ENCODE results near the gene HCFC1. TPM values are rescaled to one million over a fixed set of nuclear protein-coding genes. Genes with fewer than 3 reads are reported as not detected.

HCFC1 gene
- total and polyA plus RNA-seq, 2 experiments from 2014 or later: 12.6 to 26.4 TPM

DNA sequence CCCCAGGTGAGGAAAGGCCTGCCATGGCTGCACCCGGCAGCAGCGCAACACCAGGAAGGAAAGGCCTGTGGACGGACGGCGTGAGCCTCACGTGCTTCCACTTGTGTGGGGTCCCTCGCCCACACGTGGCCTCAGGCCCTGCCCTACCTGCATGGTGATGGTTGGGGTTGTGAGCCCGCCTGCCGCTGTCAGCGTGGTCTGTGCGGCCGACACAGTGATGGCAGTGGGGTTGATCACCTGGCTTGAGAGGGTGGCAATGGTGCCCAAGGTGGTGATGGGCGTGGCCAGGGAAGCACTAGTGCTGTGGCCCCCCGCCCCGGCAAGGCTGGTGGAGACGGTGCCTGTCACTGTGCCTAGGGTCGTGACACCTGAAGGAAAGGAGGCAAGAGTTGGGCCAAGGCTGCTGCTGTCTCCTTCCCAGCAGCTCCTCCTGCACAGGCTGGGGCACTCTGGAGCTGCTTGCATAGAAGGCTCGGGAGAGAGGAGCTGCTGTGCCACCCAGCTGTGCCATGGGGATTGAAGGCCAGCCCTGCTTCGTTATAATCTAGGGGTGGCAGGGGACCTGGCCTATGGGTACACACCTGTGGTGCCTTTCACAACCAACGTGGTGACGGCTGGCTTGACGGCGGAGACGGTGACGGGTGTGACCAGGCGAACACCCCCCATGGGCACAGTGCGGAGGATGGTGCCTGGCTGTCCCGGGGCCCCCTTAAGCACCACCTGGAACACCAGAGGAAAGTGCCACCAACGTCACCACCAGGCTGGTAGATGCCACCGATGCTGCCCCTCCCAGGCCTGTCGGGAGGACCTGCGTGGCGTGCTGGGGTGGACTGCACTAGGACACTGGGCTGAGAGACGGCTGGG lies 15.3 kb downstream of the HCFC1 start:
- Histone ChIP-seq H3K9ac (no peak overlapping the region), H2AFZ (no peak overlapping the region), H3K27ac (no peak overlapping the region), H3K9me3 (ENCODE audit: low read depth) (no peaks in the 10 kb centered on the region), H4K20me1 (ENCODE audit: insufficient read depth) (no peaks in the 10 kb centered on the region), H3K4me1 (ENCODE audit: insufficient read depth) (no peaks in the 10 kb centered on the region), H3K79me2 (ENCODE audit: insufficient read depth) (no peaks in the 10 kb centered on the region), H3K9me2 (ENCODE audit: insufficient read depth) (no peaks in the 10 kb centered on the region), H3K4me3 (no peak overlapping the region), H3K4me2 (ENCODE audit: unreplicated experiment) (no peak overlapping the region), H3K27me3 (replicated peaks; ENCODE audit: insufficient read depth) (no peaks in the 10 kb centered on the region), H3K36me3 (ENCODE audit: low read depth) (no peaks in the 10 kb centered on the region; the same call in 1 of the 2 replicates), H3F3A (ENCODE audit: insufficient read depth) (no peaks in the 10 kb centered on the region)
- TF ChIP-seq EZH2phosphoT487 (IDR thresholded peaks at IDR 0.05; ENCODE audit: insufficient read depth, low read depth): no peak
- TF ChIP-seq EZH2 (IDR thresholded peaks at IDR 0.05; ENCODE audit: insufficient read depth, poor library complexity, severe bottlenecking): no peak
- no peak for DNase-seq
- WGBS, 2 experiments (ENCODE audit: low coverage in 1 of 2, low lambda C conversion rate in 2 of 2, missing lambda C conversion rate in 2 of 2): 86 to 92% methylated on average over 13 to 19 of the region's 35 CpGs
- in situ Hi-C loops (cut with MboI): no loop called here

GRCh38 chrX:153955228-153955732 lies 16.3 kb downstream of the HCFC1 start:
- H3K4me2 ChIP-seq (ENCODE audit: unreplicated experiment): no peak overlapping the region
- no peak overlapping the region for H2AFZ ChIP-seq
- H3K27me3 ChIP-seq (replicated peaks; ENCODE audit: insufficient read depth): no peaks in the 10 kb centered on the region
- H3K9me2 ChIP-seq (ENCODE audit: insufficient read depth): no peaks in the 10 kb centered on the region
- H3K4me1 ChIP-seq (ENCODE audit: insufficient read depth): no peaks in the 10 kb centered on the region
- H3K9ac ChIP-seq: no peak overlapping the region
- no peaks in the 10 kb centered on the region for H3K36me3 ChIP-seq (ENCODE audit: low read depth)
- no peaks in the 10 kb centered on the region for H4K20me1 ChIP-seq (ENCODE audit: insufficient read depth)
- H3F3A ChIP-seq (ENCODE audit: insufficient read depth): no peaks in the 10 kb centered on the region
- no peak for DNase-seq
- H3K9me3 ChIP-seq (ENCODE audit: low read depth): no peaks in the 10 kb centered on the region
- TF ChIP-seq EZH2 (IDR thresholded peaks at IDR 0.05; ENCODE audit: insufficient read depth, poor library complexity, severe bottlenecking): no peak
- TF ChIP-seq EZH2phosphoT487 (IDR thresholded peaks at IDR 0.05; ENCODE audit: insufficient read depth, low read depth): no peak
- H3K4me3 ChIP-seq: no peak overlapping the region
- 77 to 78% methylated on average over 6 to 9 of the region's 12 CpGs for WGBS, 2 experiments (ENCODE audit: low coverage in 1 of 2, low lambda C conversion rate in 2 of 2, missing lambda C conversion rate in 2 of 2)
- H3K79me2 ChIP-seq (ENCODE audit: insufficient read depth): no peaks in the 10 kb centered on the region
- no peak overlapping the region for H3K27ac ChIP-seq
- in situ Hi-C loops (cut with MboI): no loop called here

DNA sequence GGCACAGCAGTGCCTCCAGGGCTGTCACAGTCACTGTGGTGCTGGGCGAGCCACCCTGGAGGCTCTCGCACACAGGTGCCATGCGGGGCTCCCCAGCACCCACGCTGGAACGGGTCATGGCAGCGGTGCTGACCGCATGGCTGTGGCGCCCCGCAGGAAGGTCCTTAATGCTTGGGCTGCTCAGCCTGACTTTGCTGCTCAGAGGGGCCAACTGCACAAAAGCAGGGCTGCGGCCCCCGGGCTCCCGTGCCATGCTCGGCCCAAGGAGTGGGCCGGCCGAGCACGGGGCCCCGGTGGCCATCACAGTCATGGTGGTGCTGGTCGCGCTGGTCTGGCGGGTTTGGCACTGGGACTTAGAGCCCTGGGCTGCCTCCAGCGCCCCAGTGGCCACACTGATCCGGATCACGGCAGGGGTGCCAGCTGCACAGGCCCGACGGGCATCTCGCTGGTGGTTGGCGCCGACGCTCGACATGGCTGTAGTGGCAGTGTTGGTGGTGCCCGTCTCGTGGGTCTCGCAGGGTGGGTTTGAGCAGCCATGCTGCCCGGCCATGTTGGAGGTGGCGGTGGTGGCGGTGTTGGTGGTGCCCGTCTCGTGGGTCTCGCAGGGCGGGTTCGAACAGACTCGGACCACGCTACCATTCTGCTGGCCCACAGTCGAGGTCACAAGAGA lies 16.9 kb downstream of the HCFC1 start:
- no peak overlapping the region for H3K4me2 ChIP-seq (ENCODE audit: unreplicated experiment)
- no peak overlapping the region for H3K9ac ChIP-seq
- no peak overlapping the region for H3K4me3 ChIP-seq
- in situ Hi-C loops (cut with MboI): no loop called here
- no peaks in the 10 kb centered on the region for H3K79me2 ChIP-seq (ENCODE audit: insufficient read depth)
- H3K4me1 ChIP-seq (ENCODE audit: insufficient read depth): no peaks in the 10 kb centered on the region
- 77 to 91% methylated on average over 15 to 20 of the region's 44 CpGs for WGBS, 2 experiments (ENCODE audit: low coverage in 1 of 2, low lambda C conversion rate in 2 of 2, missing lambda C conversion rate in 2 of 2)
- H3K9me2 ChIP-seq (ENCODE audit: insufficient read depth): no peaks in the 10 kb centered on the region
- no peak overlapping the region for H3K27ac ChIP-seq
- H3K36me3 ChIP-seq (ENCODE audit: low read depth): no peaks in the 10 kb centered on the region
- H3K27me3 ChIP-seq (replicated peaks; ENCODE audit: insufficient read depth): no peaks in the 10 kb centered on the region
- TF ChIP-seq EZH2phosphoT487 (IDR thresholded peaks at IDR 0.05; ENCODE audit: insufficient read depth, low read depth) (no peak), EZH2 (IDR thresholded peaks at IDR 0.05; ENCODE audit: insufficient read depth, poor library complexity, severe bottlenecking) (no peak)
- no peaks in the 10 kb centered on the region for H3K9me3 ChIP-seq (ENCODE audit: low read depth)
- H2AFZ ChIP-seq: no peak overlapping the region
- no peaks in the 10 kb centered on the region for H4K20me1 ChIP-seq (ENCODE audit: insufficient read depth)
- no peak for DNase-seq
- H3F3A ChIP-seq (ENCODE audit: insufficient read depth): no peaks in the 10 kb centered on the region

GRCh38 chrX:153953892-153954557 lies 17.6 kb downstream of the HCFC1 start:
- Histone ChIP-seq H4K20me1 (ENCODE audit: insufficient read depth) (no peaks in the 10 kb centered on the region), H3K27ac (no peak overlapping the region), H3K4me3 (no peak overlapping the region), H3K9ac (no peak overlapping the region), H3K9me2 (ENCODE audit: insufficient read depth) (no peaks in the 10 kb centered on the region), H3K4me1 (ENCODE audit: insufficient read depth) (no peaks in the 10 kb centered on the region), H2AFZ (no peak overlapping the region), H3K79me2 (ENCODE audit: insufficient read depth) (no peaks in the 10 kb centered on the region), H3K4me2 (ENCODE audit: unreplicated experiment) (no peak overlapping the region), H3K9me3 (ENCODE audit: low read depth) (no peaks in the 10 kb centered on the region), H3K36me3 (ENCODE audit: low read depth) (no peaks in the 10 kb centered on the region), H3F3A (ENCODE audit: insufficient read depth) (no peaks in the 10 kb centered on the region), H3K27me3 (replicated peaks; ENCODE audit: insufficient read depth) (no peaks in the 10 kb centered on the region)
- WGBS, 2 experiments (ENCODE audit: low coverage in 1 of 2, low lambda C conversion rate in 2 of 2, missing lambda C conversion rate in 2 of 2): 82 to 84% methylated on average over 6 to 16 of the region's 33 CpGs
- no peak for DNase-seq
- in situ Hi-C loops (cut with MboI): no loop called here
- TF ChIP-seq EZH2 (IDR thresholded peaks at IDR 0.05; ENCODE audit: insufficient read depth, poor library complexity, severe bottlenecking) (no peak), EZH2phosphoT487 (IDR thresholded peaks at IDR 0.05; ENCODE audit: insufficient read depth, low read depth) (no peak)
